GM21529 (cell line): ENCODE measurements around the gene SYCE1.
"Not testable (repeated sequence)": the region's sequence is repeated elsewhere in the genome, so short reads cannot be mapped to it uniquely, and the experiment has no call there.

Experiments used
- ATAC-seq: cut with Tn5 transposase; IDR thresholded peaks from one replicate; pipeline ENCODE4 v1.9.1; 2021; ENCODE audit not compliant: unreplicated experiment

Gene SYCE1

GRCh38 chr10:133559216-133559615 is 6.2 kb downstream of the SYCE1 start:
- ATAC-seq: no peak

GRCh38 chr10:133557381-133557780 is 8.0 kb downstream of the SYCE1 start:
- ATAC-seq: no peak

- ATAC-seq: no peak
Observed at GRCh38 chr10:133555521-133555920, 9.9 kb downstream of the SYCE1 start.

GRCh38 chr10:133554600-133554999 is 10.8 kb downstream of the SYCE1 start:
- ATAC-seq: no peak

GRCh38 chr10:133544506-133544905 is 20.9 kb downstream of the SYCE1 start:
- no peak for ATAC-seq

- ATAC-seq: not testable (repeated sequence)
Observed at GRCh38 chr10:133541441-133541975, 23.9 kb downstream of the SYCE1 start.

- ATAC-seq: no peak
Observed at GRCh38 chr10:133537546-133538545, 27.5 kb downstream of the SYCE1 start.

- no peak for ATAC-seq
Observed at GRCh38 chr10:133536198-133536597, 29.2 kb downstream of the SYCE1 start.

GRCh38 chr10:133534417-133534816 is 31.0 kb downstream of the SYCE1 start:
- no peak for ATAC-seq

- no peak for ATAC-seq
Observed at GRCh38 chr10:133532871-133533270, 32.5 kb downstream of the SYCE1 start.

- ATAC-seq: no peak
Observed at GRCh38 chr10:133530506-133530905, 34.9 kb downstream of the SYCE1 start.

GRCh38 chr10:133529576-133529946 is 35.8 kb downstream of the SYCE1 start:
- ATAC-seq: no peak

GRCh38 chr10:133528845-133529575 is 36.4 kb downstream of the SYCE1 start:
- no peak for ATAC-seq

GRCh38 chr10:133528296-133528844 is 37.0 kb downstream of the SYCE1 start:
- no peak for ATAC-seq

GRCh38 chr10:133527771-133528271 is 37.6 kb downstream of the SYCE1 start:
- no peak for ATAC-seq

GRCh38 chr10:133526957-133527588 is 38.3 kb downstream of the SYCE1 start, which contains the start of gene CYP2E1:
Gene CYP2E1, plus strand, starts transcription at chr10:133527363. Its CDS starts 33 bp downstream, at chr10:133527396.
- no peak for ATAC-seq

- ATAC-seq: no peak
Observed at GRCh38 chr10:133525444-133525843, 39.9 kb downstream of the SYCE1 start.

GRCh38 chr10:133523631-133524203 is 41.7 kb downstream of the SYCE1 start:
- ATAC-seq: no peak

GRCh38 chr10:133520193-133520738 is 45.1 kb downstream of the SYCE1 start:
- peak; percentile 98 for ATAC-seq

GRCh38 chr10:133518517-133518916 is 46.9 kb downstream of the SYCE1 start:
- not testable (repeated sequence) for ATAC-seq
